GM12892 (cell line): ENCODE results near the gene DAGLB.

Experiments
- POLR2A ChIP-seq: IDR thresholded peaks from 2 replicates; pipeline ENCODE4 v1.6.1; 2011; ENCODE audit warnings: low read depth, low read length, control low read depth
- POLR2AphosphoS5 ChIP-seq: IDR thresholded peaks from 2 replicates; pipeline ENCODE4 v1.6.1; 2011; ENCODE audit warnings: low read depth, low read length, control low read depth

DNA sequence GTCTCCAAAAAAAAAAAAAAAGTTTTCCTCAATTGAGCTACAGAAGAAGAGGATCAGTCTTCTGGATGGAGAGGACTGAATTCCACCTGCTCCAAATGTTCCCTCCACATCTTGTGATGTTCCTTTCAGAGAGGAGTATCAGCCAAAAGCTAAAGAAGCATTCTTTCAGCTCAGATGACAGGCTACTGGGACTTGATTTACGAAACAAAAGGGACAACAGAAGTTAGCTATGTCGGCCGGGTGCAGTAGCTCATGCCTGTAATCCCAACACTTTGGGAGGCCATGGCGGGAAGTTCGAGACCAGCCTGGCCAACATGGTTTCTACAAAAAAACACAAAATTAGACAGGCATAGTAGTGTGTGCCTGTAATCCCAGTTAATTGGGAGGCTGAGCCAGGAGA, 7.4 kb downstream of the DAGLB start:
- TF ChIP-seq POLR2A: no peak
- TF ChIP-seq POLR2AphosphoS5: no peak
